Naive B cell (primary cell): ENCODE data around the gene WFDC10B. TPM values are rescaled to one million over a fixed set of nuclear protein-coding genes. Genes with fewer than 3 reads are reported as not detected.
"Not testable (repeated sequence)": the region's sequence is repeated elsewhere in the genome, so short reads cannot be mapped to it uniquely, and the experiment has no call there.

Experiments
- ATAC-seq, 2 donors: fragments of 150-1000 bp; cut with Tn5 transposase; 2 replicates each; pipeline ENCODE4 v1.10.0; 2021; ENCODE audit warnings: low read depth in 2 of 2, mild to moderate bottlenecking in 2 of 2, moderate library complexity in 2 of 2
- DNase-seq: peaks from one replicate; pipeline ENCODE4 v3.0.0; 2022
- H3K27ac Mint-ChIP-seq, 6 donors: one replicate each; pipeline ENCODE4 v1.8.0; 2020 to 2022; ENCODE audit warnings: mild to moderate bottlenecking in 6 of 6, mixed read lengths in 6 of 6, moderate library complexity in 5 of 6, inconsistent platforms in 2 of 6
- H3K27me3 Mint-ChIP-seq, 3 donors: one replicate each; pipeline ENCODE4 v1.8.0; 2021 to 2022; ENCODE audit warnings: mixed read lengths in 3 of 3, mild to moderate bottlenecking in 1 of 3
- H3K36me3 Mint-ChIP-seq, 2 donors: one replicate each; pipeline ENCODE4 v1.8.0; 2020 to 2022; ENCODE audit warnings: mixed read lengths in 2 of 2, inconsistent platforms in 1 of 2, mild to moderate bottlenecking in 1 of 2
- H3K4me1 Mint-ChIP-seq, 3 donors: one replicate each; pipeline ENCODE4 v1.8.0; 2020 to 2022; ENCODE audit warnings: mixed read lengths in 3 of 3, inconsistent platforms in 1 of 3, mild to moderate bottlenecking in 1 of 3, moderate library complexity in 1 of 3
- H3K4me3 Mint-ChIP-seq, 8 donors: one replicate each; pipeline ENCODE4 v1.8.0; 2020 to 2022; ENCODE audit warnings: mild to moderate bottlenecking in 8 of 8, mixed read lengths in 8 of 8, moderate library complexity in 8 of 8, inconsistent platforms in 2 of 8
- H3K9me3 Mint-ChIP-seq, 7 donors: one replicate each; pipeline ENCODE4 v1.8.0; 2020 to 2022; ENCODE audit warnings: mixed read lengths in 7 of 7, mild to moderate bottlenecking in 5 of 7, inconsistent platforms in 2 of 7, moderate library complexity in 1 of 7
- polyA plus RNA-seq, 6 donors: library from polyadenylated mRNA; unstranded; fragments of 300-500 nt; fragmentation: Illumina TruSeq; gene quantifications; one replicate each; pipeline ENCODE4 v1.2.3, GENCODE V29; 2021; ENCODE audit warnings: low read depth in 6 of 6

The WFDC10B gene
- polyA plus RNA-seq, result not detected

DNA sequence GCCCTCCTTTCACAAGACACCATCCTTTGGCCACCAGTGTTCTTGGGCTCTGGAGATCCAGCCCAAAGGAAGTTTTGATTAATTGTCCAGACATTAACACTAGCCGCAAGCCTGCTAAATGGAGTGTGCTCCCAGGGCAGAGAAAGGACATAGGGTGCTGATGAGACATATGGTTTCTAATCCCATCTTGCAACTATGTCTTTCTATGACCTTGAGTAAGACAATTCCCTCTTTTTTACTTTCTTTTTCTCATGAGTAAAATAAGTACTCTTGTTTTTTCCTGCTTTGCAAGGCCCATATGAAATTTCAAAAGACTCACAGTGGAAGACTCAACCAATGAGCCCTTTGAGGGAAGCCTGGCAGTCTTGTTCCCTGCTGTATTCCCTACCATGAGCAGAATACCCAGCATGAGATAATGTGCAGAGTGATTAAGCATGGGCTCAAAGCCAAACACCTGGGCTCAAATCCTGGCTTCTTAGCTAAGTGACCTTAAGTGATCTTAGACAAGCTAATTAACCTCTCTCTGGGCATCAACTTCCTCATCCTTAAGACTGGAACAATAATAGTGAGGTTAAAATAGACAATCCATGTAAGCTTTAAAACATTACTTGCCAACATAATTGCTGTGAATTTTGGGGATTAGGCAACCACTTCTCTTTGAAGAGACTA, at the start of gene WFDC10B:
Gene WFDC10B, minus strand, starts transcription at position 51 of the 669 bp plus-strand sequence. CDS start 19,027 bp downstream, outside the sequence.
- H3K4me1 Mint-ChIP-seq, result peaks cover 9 to 19% (median 13%) of the 10 kb centered on the region in 3 donors
- H3K4me3 Mint-ChIP-seq, result peak within 1 kb of the TSS in 2 of 8 donors; percentile 68 to 75
- ATAC-seq (no peak), DNase-seq (no peak)
- H3K36me3 Mint-ChIP-seq, result no peaks in the 10 kb centered on the region
- no peaks in the 10 kb centered on the region for H3K9me3 Mint-ChIP-seq
- peaks cover 8 to 32% (median 31%) of the 10 kb centered on the region in 3 donors for H3K27me3 Mint-ChIP-seq
- peak within 1 kb of the TSS in 1 of 6 donors; percentile 39 for H3K27ac Mint-ChIP-seq

DNA sequence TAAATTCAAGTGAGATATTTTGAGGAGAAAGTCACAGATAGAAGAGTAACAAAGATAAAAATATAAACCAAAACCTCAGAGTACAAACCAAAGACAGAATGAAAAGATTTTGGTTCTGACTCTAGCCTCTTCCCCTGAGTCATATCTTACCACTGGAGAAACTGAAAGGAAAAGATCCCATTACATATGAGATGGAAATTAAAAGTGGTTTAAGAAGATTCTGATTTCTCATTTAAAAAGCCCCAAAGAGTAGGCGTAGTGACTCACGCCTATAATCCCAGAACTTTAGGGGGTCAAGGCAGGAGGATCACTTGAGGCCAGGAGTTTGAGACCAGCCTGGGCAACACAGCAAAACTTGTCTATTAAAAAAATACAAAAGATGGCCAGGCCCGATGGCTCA, 47.9 kb upstream of the WFDC10B start:
- H3K4me3 Mint-ChIP-seq, result no peak overlapping the region
- H3K27me3 Mint-ChIP-seq, result peaks cover 7 to 31% (median 10%) of the 10 kb centered on the region in 3 donors
- no peaks in the 10 kb centered on the region for H3K4me1 Mint-ChIP-seq
- no peak for DNase-seq
- peaks cover 0 to 15% (median 8%) of the 10 kb centered on the region in 7 donors for H3K9me3 Mint-ChIP-seq
- peaks cover 7 to 8% of the 10 kb centered on the region in 2 donors for H3K36me3 Mint-ChIP-seq
- ATAC-seq, result no peak
- H3K27ac Mint-ChIP-seq, result no peak overlapping the region

DNA sequence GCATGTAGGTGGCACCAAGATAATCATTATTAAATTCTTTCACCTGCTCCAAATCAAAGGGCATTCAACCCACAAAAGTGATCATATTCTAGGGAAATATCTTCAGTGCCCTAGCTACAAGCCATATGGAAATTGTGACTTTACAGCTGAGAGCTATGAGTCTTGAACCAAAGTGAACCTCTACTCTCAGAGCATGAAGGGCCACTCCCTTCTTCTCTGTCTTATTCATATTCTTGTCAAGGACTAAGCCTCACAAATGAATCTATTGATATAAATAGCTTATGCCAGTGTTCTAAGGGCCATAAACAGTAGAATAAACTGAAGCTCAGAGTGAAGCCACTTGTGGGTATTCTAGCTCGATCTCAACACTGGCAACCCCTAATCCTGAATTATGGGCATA, 46.9 kb upstream of the WFDC10B start:
- H3K27me3 Mint-ChIP-seq, result peaks cover 10 to 31% (median 17%) of the 10 kb centered on the region in 3 donors
- no peak overlapping the region for H3K4me3 Mint-ChIP-seq
- ATAC-seq, result no peak

DNA sequence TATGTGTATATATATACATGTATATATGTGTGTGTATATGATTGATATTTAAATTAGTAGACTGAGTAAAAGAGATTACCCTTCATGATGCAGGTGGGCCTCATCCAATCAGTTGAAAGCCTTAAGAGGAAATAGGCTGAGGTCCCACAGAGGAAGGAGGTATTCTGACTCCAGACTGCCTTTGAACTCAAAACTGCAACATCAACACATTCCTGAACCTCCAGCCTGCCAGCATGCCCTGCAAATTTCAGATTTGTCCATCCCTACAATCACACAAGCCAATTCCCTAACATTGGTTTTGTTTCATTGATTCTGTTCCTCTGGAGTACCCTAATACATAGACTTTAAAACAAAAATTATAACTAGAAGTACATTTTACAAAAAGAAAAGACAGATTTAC, 40.2 kb upstream of the WFDC10B start:
- peaks cover 10 to 19% (median 17%) of the 10 kb centered on the region in 3 donors for H3K27me3 Mint-ChIP-seq
- no peak overlapping the region for H3K4me3 Mint-ChIP-seq
- no peak for DNase-seq
- H3K36me3 Mint-ChIP-seq, result no peaks in the 10 kb centered on the region
- H3K27ac Mint-ChIP-seq, result no peak overlapping the region
- no peaks in the 10 kb centered on the region for H3K4me1 Mint-ChIP-seq
- no peak for ATAC-seq
- no peaks in the 10 kb centered on the region for H3K9me3 Mint-ChIP-seq

More for the DNA sequence above, 46.9 kb upstream of the WFDC10B start:
- Mint-ChIP-seq H3K27ac (no peak overlapping the region), H3K36me3 (peaks cover 7 to 8% of the 10 kb centered on the region in 2 donors), H3K4me1 (no peaks in the 10 kb centered on the region), H3K9me3 (peaks cover 0 to 15% (median 8%) of the 10 kb centered on the region in 7 donors)
- DNase-seq, result no peak

DNA sequence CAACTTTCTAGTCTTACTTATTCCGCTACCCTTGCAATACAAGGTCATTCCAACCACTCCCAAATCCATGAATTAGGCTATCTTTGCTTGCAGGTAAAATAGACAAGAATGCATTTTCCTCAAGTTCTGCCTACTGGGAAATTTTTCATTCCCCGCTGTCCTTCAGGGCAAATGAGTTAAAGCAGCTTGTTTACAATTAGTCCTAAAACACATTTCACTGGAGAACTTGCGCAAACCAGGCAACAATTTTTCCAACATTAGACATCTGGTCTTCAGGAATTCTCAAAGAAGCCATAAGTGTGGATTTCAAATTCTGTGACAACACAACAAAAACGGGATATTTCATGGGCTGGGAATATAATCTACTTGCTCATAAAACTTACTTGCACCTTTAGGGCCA, 37.8 kb upstream of the WFDC10B start:
- ATAC-seq (no peak), DNase-seq (no peak)

DNA sequence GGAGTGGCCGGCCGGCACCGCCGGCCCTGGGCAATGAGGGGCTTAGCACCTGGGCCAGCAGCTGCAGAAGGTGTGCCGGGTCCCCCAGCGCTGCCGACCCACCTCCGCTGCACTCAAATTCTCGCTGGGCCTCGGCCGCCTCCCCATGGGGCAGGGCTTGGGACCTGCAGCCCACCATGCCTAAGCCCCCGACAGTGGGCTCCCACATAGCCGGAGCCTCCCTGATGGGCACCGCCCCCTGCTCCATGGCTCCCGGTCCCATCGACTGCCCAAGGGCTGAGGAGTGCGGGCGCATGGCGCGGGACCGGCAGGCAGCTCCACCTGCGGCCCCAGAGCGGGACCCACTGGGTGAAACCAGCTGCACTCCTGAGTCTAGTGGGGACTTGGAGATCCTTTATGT, 31.2 kb upstream of the WFDC10B start:
- no peak overlapping the region for H3K4me3 Mint-ChIP-seq

More for the DNA sequence above, 37.8 kb upstream of the WFDC10B start:
- Mint-ChIP-seq H3K4me1 (no peaks in the 10 kb centered on the region), H3K4me3 (no peak overlapping the region), H3K9me3 (peaks cover 0 to 4% (median 0%) of the 10 kb centered on the region in 7 donors), H3K36me3 (no peaks in the 10 kb centered on the region), H3K27me3 (peaks cover 1 to 10% (median 9%) of the 10 kb centered on the region in 3 donors), H3K27ac (peak overlapping the region in 1 of 6 donors; percentile 55)

DNA sequence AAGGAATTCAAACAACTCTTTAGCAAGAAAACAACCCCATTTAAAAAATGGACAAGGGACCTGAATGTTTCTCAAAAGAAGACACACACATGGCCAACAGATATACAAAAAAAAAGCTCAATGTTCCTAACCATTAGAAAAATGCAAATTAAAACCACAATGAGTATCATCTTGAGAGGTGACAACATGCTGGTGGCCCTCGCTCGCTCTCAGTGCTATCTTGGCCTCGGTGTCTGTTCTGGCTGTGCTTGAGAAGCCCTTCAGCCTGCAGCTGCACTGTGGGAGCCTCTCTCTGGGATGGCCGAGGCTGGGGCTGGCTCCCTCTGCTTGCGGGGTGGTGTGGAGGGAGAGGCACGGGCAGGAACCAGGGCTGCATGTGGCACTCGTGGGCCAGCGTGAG, 30.7 kb upstream of the WFDC10B start:
- H3K4me1 Mint-ChIP-seq, result no peaks in the 10 kb centered on the region
- DNase-seq (no peak), ATAC-seq (no peak)
- H3K4me3 Mint-ChIP-seq, result no peak overlapping the region
- H3K9me3 Mint-ChIP-seq, result peaks cover 10 to 48% (median 24%) of the 10 kb centered on the region in 7 donors
- H3K27ac Mint-ChIP-seq, result no peak overlapping the region
- H3K27me3 Mint-ChIP-seq, result peaks cover 9 to 35% (median 24%) of the 10 kb centered on the region in 3 donors
- peaks cover 12 to 17% of the 10 kb centered on the region in 2 donors for H3K36me3 Mint-ChIP-seq

More for the DNA sequence above, 31.2 kb upstream of the WFDC10B start:
- ATAC-seq (no peak), DNase-seq (no peak)
- peaks cover 8 to 44% (median 21%) of the 10 kb centered on the region in 7 donors for H3K9me3 Mint-ChIP-seq
- H3K36me3 Mint-ChIP-seq, result peaks cover 12 to 13% of the 10 kb centered on the region in 2 donors
- no peaks in the 10 kb centered on the region for H3K4me1 Mint-ChIP-seq
- H3K27ac Mint-ChIP-seq, result no peak overlapping the region
- peaks cover 7 to 34% (median 20%) of the 10 kb centered on the region in 3 donors for H3K27me3 Mint-ChIP-seq

DNA sequence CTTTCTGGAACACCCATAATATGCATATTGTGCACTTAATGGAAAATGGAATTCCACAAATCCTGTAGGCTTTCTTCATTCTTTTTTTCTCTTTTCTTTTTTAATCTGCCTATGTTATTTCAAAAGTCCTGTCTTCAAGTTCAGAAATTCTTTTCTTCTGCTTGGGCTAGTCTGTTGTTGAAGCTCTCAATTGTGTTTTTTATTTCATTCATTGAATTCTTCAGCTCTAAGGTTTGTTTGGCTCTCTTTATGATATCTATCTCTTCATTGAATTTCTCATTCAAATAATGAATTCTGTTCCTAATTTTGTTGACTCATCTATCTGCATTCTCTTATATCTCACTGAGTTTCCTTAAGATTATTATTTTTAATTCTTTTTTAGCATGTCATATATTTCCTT, 27.4 kb upstream of the WFDC10B start:
- H3K27ac Mint-ChIP-seq, result peak overlapping the region in 1 of 6 donors; percentile 26
- peaks cover 18 to 31% (median 20%) of the 10 kb centered on the region in 3 donors for H3K27me3 Mint-ChIP-seq
- peaks cover 11 to 48% (median 31%) of the 10 kb centered on the region in 7 donors for H3K9me3 Mint-ChIP-seq
- no peaks in the 10 kb centered on the region for H3K4me1 Mint-ChIP-seq
- H3K4me3 Mint-ChIP-seq, result no peak overlapping the region
- DNase-seq (no peak), ATAC-seq (no peak)
- peaks cover 12 to 17% of the 10 kb centered on the region in 2 donors for H3K36me3 Mint-ChIP-seq

DNA sequence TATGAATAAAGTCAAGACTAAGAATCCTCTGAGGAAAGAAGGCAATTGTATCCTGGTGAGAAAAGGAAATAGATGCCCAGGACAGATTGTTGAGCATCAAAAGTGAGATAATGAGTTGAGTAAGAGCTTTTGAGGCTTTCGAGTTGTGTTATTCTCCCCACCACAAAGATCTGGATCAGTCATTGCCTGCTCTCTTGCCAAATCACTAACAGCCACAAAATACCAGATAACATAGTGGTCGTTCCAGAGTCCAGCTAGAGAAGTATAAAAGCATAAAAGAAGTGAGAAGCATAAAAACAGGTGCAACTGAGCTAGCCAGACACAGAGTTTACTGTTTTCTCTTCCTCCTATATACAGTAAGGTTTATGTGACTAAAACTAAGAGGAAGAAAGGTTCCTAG, 22.2 kb upstream of the WFDC10B start:
- H3K4me1 Mint-ChIP-seq, result no peaks in the 10 kb centered on the region
- H3K9me3 Mint-ChIP-seq, result peaks cover 5 to 22% (median 13%) of the 10 kb centered on the region in 7 donors
- no peak overlapping the region for H3K4me3 Mint-ChIP-seq
- DNase-seq (no peak), ATAC-seq (no peak)
- H3K27me3 Mint-ChIP-seq, result peaks cover 34 to 52% (median 35%) of the 10 kb centered on the region in 3 donors
- no peak overlapping the region for H3K27ac Mint-ChIP-seq
- H3K36me3 Mint-ChIP-seq, result peaks cover 4 to 11% of the 10 kb centered on the region in 2 donors

DNA sequence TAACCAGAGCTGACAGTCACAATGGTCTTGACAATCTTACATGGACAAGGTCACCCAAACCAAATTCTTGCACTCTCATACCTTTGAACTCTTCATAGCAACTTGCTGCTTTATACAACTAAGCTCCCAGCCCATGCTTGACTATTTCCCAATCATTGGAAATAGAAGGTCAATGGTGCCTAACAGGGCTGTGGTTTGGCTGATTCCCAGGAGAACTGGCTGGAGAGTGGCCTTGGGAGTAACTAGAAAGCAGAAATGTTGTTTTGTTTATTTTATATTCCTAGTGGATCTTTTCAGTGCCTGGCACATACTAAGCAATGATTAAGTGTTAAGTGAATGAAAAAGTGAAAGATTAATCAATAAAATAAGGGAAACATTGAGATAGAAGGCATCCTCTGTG, 20.3 kb upstream of the WFDC10B start:
- Mint-ChIP-seq H3K36me3 (no peaks in the 10 kb centered on the region), H3K4me3 (no peak overlapping the region), H3K4me1 (no peaks in the 10 kb centered on the region), H3K9me3 (peaks cover 0 to 5% (median 0%) of the 10 kb centered on the region in 7 donors), H3K27me3 (peaks cover 26 to 42% (median 31%) of the 10 kb centered on the region in 3 donors), H3K27ac (no peak overlapping the region)
- DNase-seq, result no peak
- ATAC-seq, result no peak

DNA sequence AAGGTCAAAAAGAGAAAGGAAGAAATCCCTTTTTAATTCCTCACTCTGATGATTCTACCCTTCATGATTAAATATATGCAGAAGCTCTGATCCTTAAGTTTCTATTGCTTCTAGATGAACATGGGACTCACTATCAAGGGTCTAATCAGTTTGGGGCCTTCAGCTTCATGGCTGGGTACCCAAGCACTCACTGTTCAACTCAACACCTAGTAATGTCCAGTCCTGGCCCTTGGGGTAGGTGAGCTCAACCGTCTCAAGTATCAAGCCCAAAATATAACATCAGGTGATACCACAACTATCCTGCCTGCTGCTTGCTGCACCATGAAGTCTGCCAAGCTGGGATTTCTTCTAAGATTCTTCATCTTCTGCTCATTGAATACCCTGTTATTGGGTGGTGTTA, 17.2 kb upstream of the WFDC10B start, which contains the start of gene SPINT4:
Gene SPINT4, plus strand, starts transcription at position 301 of the 400 bp plus-strand sequence. Its CDS starts 21 bp downstream, at position 322.
- Mint-ChIP-seq H3K36me3 (peaks cover 2 to 8% of the 10 kb centered on the region in 2 donors), H3K27ac (no peak within 1 kb of the TSS), H3K27me3 (peaks cover 21 to 38% (median 25%) of the 10 kb centered on the region in 3 donors), H3K9me3 (peaks cover 6 to 19% (median 8%) of the 10 kb centered on the region in 7 donors), H3K4me3 (no peak within 1 kb of the TSS), H3K4me1 (peaks cover 7 to 14% (median 9%) of the 10 kb centered on the region in 3 donors)
- DNase-seq (no peak), ATAC-seq (no peak)

DNA sequence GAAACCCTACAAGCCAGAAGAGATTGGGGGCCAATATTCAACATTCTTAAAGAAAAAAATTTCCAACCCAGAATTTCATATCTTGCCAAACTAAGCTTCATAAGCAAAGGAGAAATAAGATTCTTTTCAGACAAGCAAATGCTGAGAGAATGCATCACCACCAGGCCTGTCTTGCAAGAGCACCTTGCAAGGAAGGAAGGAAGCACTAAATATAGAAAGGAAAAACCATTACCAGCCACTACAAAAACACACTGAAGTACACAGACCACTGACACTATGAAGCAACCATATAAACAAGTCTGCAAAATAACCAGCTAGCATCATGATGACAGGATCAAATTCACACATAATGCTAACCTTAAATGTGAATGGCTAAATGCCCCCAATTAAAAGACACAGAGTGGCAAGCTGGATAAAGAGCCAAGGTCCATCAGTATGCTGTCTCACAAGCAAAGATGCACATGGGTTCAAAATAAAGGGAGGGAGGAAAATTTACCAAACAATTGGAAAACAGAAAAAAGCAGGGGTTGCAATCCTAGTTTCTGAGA, 11.4 kb upstream of the WFDC10B start:
- Mint-ChIP-seq H3K4me1 (peaks cover 36 to 50% (median 43%) of the 10 kb centered on the region in 3 donors), H3K36me3 (peaks cover 5 to 19% of the 10 kb centered on the region in 2 donors), H3K4me3 (peak overlapping the region; percentile 6 to 80 (median 49)), H3K27ac (peak overlapping the region; percentile 52 to 97 (median 88)), H3K9me3 (peaks cover 8 to 33% (median 16%) of the 10 kb centered on the region in 7 donors)
- not testable (repeated sequence) for DNase-seq, H3K27me3 Mint-ChIP-seq
- peak in 1 of 2 donors; percentile 28 for ATAC-seq

DNA sequence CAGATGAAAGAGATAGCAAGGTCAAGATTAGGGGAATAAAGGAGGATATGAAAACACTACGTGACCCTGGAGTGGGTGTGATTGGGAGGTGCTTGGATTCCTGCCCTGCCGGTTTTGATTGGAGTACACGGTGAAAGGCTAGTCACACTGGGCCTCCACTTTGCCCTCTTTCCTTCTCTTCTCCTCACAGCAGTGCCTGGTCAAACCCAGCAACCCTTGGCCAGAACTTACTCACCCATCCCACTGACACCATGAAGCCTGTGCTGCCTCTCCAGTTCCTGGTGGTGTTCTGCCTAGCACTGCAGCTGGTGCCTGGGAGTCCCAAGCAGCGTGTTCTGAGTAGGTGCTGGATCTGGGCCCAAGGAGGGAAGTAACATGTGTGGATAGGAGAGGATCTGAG, 2.9 kb downstream of the WFDC10B start, which contains the start of gene WFDC13:
Gene WFDC13, plus strand, starts transcription at position 166 of the 400 bp plus-strand sequence. Its CDS starts 86 bp downstream, at position 252.
- DNase-seq (no peak), ATAC-seq (no peak)
- peaks cover 8 to 18% (median 15%) of the 10 kb centered on the region in 3 donors for H3K27me3 Mint-ChIP-seq
- no peaks in the 10 kb centered on the region for H3K9me3 Mint-ChIP-seq
- H3K27ac Mint-ChIP-seq, result peak within 1 kb of the TSS; percentile 29 to 85 (median 66)
- peaks cover 9 to 26% (median 13%) of the 10 kb centered on the region in 3 donors for H3K4me1 Mint-ChIP-seq
- H3K36me3 Mint-ChIP-seq, result no peaks in the 10 kb centered on the region
- H3K4me3 Mint-ChIP-seq, result peak within 1 kb of the TSS in 4 of 8 donors; percentile 6 to 43 (median 32)
